GM19025 (cell line): ENCODE results near the gene CUL7.
"Not testable (repeated sequence)": the region's sequence is repeated elsewhere in the genome, so short reads cannot be mapped to it uniquely, and the experiment has no call there.

Experiments
- ATAC-seq: cut with Tn5 transposase; IDR thresholded peaks from one replicate; pipeline ENCODE4 v1.9.1; 2021; ENCODE audit warnings: mild to moderate bottlenecking, low read depth, moderate library complexity; ENCODE audit not compliant: unreplicated experiment

The CUL7 gene

GRCh38 chr6:43020052-43020705 is 33.5 kb downstream of the CUL7 start:
- ATAC-seq: no peak

- no peak for ATAC-seq
Observed at GRCh38 chr6:43019152-43019551, 34.5 kb downstream of the CUL7 start.

DNA sequence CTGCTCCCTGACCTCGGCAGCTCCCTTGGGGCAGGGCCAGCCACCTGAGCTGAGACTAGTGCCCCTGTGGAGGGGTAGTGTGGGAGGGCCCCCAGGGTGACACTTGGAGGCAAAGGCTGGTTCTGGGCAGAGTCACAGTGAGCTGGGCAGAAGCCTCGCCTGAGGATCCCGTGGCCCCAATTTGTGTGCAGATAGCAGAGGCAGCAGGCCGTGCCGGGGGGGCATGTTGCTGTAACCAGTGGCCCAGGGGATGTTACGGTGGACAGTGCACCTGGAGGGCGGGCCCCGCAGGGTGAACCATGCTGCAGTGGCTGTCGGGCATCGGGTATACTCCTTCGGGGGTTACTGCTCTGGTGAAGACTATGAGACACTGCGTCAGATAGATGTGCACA is 36.7 kb downstream of the CUL7 start:
- ATAC-seq: no peak

DNA sequence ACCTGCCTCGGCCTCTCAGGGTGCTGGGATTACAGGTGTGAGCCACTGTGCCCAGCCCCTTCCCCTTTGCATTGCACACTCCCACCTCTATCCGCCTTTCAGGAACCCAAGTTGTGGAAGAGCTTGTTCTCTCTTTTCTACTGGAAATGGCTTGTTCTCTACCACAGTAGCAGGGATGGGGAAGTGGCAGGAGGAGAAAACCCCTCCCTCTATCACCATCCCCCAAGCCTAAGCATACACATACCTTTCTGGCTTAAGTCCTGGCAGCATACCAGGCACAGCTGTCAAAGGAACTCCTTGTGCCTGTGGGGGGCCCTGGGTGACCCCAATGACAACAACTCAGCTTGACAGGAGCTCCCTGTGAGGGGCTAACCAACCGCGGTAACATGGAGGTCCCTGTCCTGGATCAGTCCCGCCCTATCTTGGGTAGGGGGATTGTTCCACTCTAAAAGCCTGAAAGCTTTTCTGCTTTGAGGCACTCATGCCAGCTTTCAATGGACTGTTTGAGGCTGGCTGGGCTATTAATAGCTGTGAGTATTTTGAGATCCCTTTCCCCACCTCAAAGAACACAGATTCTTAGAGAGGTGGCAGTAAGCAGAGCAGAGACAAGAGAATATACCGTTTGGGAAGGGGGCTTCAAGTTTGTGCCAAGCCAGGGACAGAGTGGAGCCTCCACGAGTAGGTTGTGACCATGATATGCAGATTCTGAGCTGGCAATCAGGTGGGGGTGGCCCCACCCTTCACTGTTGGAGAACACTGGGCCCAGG is 37.3 kb downstream of the CUL7 start:
- ATAC-seq: no peak

- ATAC-seq: no peak
Observed at GRCh38 chr6:43014434-43014909, 39.2 kb downstream of the CUL7 start.

DNA sequence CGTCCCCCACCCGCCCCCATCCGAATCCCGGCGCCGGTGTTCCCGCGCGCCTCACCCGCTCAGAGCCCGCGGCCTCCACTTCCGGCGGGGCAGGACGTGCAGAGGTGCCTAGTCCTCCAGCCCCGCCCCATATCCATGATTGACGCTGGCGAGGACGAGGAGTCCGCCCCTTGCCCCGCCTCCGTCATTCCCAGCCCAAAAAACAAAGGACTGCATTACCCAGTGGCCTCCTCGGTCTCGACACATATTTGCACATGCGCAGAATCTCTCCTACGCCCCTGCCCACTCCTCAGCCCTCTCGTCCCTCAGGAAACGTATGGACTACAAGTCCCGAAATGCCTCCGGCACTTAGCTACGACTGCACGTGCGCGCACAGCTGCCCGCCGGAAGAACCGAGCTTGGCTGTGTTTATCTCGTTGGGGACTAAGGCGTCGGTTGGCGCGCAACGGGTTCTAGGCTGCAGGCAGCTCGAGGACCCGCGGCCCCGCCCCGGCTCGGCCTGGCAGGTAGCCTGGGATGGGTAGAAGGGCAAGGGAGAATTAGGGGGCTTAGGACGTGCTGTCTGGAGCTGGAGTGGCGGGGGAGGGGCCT is 39.7 kb downstream of the CUL7 start, which contains the start of the genes KLHDC3 and MEA1:
Gene KLHDC3, plus strand, starts transcription at position 407 of the 591 bp plus-strand sequence. CDS start 2,944 bp downstream, outside the sequence.
Gene MEA1, minus strand, starts transcription at position 104 of the 591 bp plus-strand sequence. CDS start 133 bp downstream, outside the sequence.
- ATAC-seq: peak; percentile 92

- no peak for ATAC-seq
Observed at GRCh38 chr6:43013097-43013842, 40.4 kb downstream of the CUL7 start.

GRCh38 chr6:43012364-43012763 is 41.3 kb downstream of the CUL7 start:
- no peak for ATAC-seq

- ATAC-seq: no peak
Observed at GRCh38 chr6:43011207-43011606, 42.4 kb downstream of the CUL7 start.

DNA sequence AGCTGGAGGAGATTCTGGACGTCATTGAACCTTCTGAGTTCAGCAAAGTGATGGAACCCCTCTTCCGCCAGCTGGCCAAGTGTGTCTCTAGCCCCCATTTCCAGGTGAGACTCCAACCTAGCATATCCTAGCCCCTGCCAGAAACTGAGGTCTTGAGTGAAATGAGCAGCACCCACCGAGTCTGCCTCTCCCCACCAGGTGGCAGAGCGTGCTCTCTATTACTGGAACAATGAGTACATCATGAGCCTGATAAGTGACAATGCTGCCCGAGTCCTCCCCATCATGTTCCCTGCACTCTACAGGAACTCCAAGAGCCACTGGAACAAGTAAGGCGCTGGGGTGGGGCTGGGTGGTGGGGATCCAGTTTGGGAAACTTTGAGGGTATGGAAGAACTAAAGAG is 44.5 kb downstream of the CUL7 start:
- no peak for ATAC-seq

GRCh38 chr6:43007126-43007525 is 46.5 kb downstream of the CUL7 start:
- no peak for ATAC-seq

DNA sequence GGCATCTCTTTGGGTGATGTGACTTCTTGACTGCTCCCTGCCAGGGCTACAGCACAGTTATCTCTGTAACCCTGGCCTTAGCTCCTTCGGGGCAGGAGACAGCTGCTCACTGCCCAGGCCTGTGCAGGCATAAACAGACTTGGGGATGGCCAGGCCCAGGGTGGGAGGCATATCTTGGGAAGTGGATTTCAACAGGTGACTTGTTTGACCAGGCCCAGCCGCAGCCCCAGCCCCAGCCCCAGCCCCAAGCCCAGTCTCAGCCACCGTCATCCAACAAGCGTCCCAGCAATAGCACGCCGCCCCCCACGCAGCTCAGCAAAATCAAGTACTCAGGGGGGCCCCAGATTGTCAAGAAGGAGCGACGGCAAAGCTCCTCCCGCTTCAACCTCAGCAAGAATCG is 47.4 kb downstream of the CUL7 start:
- no peak for ATAC-seq

DNA sequence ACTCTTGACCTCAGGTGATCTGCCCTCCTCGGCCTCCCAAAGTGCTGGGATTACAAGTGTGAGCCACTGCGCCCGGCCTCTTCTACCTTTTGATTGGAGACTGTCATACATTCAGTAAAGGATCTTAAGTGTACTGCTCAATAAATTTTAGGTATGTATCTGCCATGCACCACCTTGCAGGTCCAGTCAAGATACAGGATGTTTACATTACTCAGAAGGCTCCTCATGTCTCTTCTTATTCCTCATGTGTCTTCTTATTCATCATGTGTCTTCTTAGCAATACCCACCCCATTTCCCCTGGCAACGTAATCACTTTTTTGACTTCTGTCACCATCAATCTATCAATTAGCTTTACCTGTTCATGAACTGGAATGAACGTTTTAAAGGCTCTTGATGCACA is 47.8 kb downstream of the CUL7 start:
- no peak for ATAC-seq

DNA sequence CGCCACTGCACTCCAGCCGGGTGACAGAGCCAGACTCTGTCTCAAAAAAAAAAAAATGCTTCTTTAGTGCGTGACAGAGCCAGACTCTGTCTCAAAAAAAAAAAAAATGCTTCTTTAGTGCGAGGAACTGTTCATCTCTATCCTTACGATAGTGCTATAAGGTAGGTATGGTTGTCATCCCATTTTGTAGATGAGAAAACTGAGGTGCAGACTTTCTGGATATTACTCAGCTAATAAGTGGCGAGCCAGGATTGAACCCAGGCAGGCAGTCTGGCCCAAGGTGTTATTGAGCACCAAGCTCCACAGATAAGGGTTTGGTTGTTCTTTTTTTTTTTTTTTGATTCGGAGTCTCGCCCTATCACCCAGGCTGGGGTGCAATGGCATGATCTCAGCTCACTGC is 51.8 kb downstream of the CUL7 start:
- ATAC-seq: no peak

GRCh38 chr6:42998205-42998604 is 55.4 kb downstream of the CUL7 start:
- ATAC-seq: not testable (repeated sequence)

- no peak for ATAC-seq
Observed at GRCh38 chr6:42996513-42996912, 57.1 kb downstream of the CUL7 start.

DNA sequence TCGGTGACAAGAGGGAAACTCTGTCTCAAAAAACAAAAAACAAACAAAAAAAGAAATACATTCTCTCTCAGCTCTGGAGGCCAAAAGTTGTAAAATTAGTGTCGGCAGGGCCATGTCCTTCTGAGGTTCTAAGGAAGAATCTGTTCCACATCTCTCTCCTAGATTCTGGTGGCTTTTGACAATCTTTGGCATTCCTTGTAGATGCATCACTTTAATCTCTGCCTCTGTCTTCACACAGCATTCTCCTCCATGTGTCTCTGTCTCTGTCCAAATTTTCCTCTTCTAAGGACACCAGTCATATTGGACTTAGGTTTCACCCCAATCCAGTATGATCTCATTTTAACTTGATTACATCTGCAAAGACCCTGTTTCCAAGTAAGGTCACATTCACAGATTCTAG is 60.2 kb downstream of the CUL7 start:
- no peak for ATAC-seq

DNA sequence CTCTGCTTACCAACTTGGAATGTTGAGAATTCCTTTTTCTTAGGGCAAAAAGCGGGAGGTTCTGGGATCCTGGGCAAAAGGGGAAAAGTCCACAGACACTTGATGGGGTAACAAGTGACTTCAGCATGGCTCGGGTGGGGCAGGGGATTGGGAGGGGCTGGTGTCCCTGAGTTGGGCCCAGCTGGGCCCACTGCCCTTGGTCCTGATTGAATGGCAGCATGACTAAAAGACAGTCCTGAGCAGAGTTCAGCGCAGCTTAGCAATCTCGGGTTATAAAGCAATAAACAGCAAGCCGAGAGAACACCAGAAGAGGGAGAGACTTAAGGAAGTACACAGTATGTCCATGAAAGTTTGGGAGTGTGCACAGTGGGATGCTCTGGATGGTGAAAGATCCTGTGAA is 63.7 kb downstream of the CUL7 start:
- no peak for ATAC-seq

GRCh38 chr6:42988486-42989020 is 65.1 kb downstream of the CUL7 start:
- ATAC-seq: no peak
